ENCODE measurements around the gene BBOX1.
"Not testable (repeated sequence)": the region's sequence is repeated elsewhere in the genome, so short reads cannot be mapped to it uniquely, and the experiment has no call there.

The BBOX1 gene

GRCh38 chr11:27124514-27125264 lies 84.1 kb downstream of the BBOX1 start:
- DNase-seq (ENCODE audit: low spot score): peak; percentile 64

- no peak for DNase-seq (ENCODE audit: low spot score)
Observed at GRCh38 chr11:27129686-27130085, 89.1 kb downstream of the BBOX1 start.

- DNase-seq (ENCODE audit: low spot score): no peak
Observed at GRCh38 chr11:27130806-27131205, 90.2 kb downstream of the BBOX1 start.

GRCh38 chr11:27135924-27136329 lies 95.3 kb downstream of the BBOX1 start:
- not testable (repeated sequence) for DNase-seq (ENCODE audit: low spot score)

GRCh38 chr11:27138716-27139115 lies 98.1 kb downstream of the BBOX1 start:
- no peak for DNase-seq (ENCODE audit: low spot score)

GRCh38 chr11:27139742-27140367 lies 99.2 kb downstream of the BBOX1 start:
- DNase-seq (ENCODE audit: low spot score): no peak

- DNase-seq (ENCODE audit: low spot score): no peak
Observed at GRCh38 chr11:27141576-27141975, 101.0 kb downstream of the BBOX1 start.

GRCh38 chr11:27147916-27148315 lies 107.3 kb downstream of the BBOX1 start:
- no peak for DNase-seq (ENCODE audit: low spot score)

DNA sequence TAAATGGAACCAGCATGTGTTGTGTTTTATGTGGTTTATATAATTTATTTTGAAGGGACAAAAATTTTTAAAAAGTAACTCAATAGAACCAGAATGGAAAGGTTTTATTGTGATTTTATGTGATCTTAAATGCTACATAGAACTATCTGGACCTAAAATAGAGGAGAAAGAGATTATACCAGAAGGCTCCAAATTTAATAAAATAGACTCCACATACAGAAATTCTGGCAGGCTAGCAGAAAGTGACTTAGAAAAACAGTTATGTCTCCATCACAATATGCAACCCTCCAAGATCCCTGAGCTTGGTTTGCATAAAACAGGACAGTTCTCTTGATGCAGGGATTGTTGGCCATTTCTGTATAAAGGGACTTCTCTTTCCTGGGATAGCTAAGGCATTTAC lies 107.9 kb downstream of the BBOX1 start:
- DNase-seq (ENCODE audit: low spot score): no peak

GRCh38 chr11:27150098-27150497 lies 109.5 kb downstream of the BBOX1 start:
- DNase-seq (ENCODE audit: low spot score): no peak

DNA sequence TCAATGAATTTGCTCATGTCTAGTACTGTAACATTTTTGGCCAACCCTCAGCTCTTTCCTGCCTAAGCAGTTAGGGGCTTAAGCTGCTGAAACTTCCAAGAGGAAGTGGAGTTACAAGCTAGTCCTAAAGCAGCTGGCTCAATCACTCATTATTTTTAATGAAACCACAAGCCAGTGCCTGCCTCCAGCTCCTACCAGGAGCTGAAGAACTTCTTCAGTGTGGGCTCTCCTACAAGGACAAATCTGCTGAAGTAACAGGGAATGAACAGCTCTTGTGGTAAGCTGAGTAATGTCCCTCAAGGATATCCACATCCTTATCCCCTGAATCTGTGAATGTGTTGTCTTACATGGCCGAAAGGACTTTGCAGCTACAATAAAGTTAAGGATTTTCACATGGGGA lies 112.5 kb downstream of the BBOX1 start:
- no peak for DNase-seq (ENCODE audit: low spot score)

- DNase-seq (ENCODE audit: low spot score): peak; percentile 89
Observed at GRCh38 chr11:27158456-27159334, 118.1 kb downstream of the BBOX1 start.

DNA sequence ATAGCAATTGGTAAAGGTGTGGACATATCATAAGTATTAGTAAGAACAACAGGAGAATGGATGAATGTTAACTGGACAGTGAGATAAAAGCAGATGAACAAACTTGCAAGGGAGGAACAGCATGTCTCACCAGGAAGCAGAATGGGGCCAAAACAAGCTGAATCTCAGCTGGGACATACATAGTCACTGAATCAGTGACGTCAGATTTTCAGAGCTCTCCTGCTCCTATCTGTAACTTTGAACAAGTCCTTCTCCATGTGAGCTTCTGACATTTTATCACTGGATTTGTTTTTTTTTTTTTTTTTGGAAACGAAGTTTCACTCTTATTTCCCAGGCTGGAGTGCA lies 118.7 kb downstream of the BBOX1 start:
- DNase-seq (ENCODE audit: low spot score): no peak

DNA sequence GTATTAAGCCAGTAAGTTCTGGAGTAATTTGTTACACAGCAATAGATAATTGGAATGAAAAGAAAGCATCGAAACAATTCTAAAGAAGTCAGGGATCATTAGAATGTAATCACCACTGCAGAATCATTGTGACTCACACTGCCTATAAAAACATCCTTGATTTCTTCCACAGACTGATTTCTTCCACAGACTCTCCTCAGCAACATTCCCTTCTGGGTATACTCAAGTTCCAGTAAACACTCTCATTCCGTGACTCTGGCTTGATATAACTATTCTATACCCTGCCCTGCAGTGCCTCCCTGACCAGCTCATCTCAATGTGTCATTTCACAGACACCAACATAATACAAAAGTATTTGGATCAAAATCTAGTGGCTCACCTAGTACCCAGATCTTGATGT lies 120.5 kb downstream of the BBOX1 start:
- no peak for DNase-seq (ENCODE audit: low spot score)

- DNase-seq (ENCODE audit: low spot score): no peak
Observed at GRCh38 chr11:27162237-27162636, 121.6 kb downstream of the BBOX1 start.

DNA sequence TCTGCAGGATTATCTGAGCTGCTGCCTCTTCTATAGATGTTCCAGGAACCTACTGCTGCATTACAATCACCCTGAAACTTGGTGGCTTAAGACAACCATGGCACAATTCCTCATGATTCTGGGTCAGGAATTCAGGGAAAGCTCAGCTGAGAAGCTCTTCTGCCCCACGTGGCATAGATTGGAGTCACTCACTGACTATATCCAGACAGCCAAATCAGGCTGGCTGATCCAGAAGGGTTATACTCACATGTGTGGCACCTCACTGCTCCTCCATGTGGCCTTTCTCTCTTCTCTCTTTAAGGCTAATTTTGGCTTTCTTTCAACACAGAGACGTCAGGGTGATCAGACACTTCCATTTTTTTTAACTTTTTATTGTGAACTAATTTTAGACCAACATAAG lies 125.5 kb downstream of the BBOX1 start:
- DNase-seq (ENCODE audit: low spot score): no peak

- DNase-seq (ENCODE audit: low spot score): no peak
Observed at GRCh38 chr11:27171376-27171958, 130.9 kb downstream of the BBOX1 start.

DNA sequence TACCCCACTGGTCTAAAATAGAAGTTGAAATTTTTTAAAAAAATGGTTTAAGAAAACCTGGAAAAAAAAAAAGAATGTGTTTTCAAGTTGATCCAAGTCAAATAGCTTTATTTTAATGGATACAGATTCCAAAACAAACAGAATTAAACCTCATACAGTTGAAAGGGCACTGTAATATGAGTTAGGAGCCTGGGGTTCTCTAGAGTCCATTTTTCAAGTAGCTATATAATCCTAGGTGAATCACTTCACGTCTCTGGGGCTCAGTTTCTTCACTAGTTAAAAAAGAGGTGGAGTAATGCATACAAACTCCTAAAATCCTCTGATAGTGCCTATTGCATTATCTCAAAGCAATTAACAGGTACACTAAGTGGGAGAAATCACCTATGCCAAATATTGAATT lies 132.9 kb downstream of the BBOX1 start:
- DNase-seq (ENCODE audit: low spot score): no peak

DNA sequence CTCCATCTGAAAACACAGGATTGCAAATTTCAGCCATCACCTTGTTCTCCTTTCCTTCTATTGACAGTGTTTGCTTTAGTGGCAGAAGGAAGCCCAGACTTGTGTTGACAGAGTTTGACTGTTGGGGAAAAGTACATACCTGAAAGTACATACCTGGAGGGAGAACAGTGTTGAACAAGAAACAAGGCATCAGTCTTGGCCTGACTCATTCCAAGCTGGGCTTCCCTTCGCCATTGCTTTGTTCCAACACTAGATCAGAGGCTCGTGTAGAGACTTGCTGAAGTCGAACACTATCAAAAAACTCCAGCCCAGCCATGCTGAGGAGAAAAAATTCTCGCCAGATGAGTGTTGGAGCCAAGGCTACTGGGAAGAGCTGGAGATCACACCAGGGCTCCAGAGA lies 133.4 kb downstream of the BBOX1 start:
- DNase-seq (ENCODE audit: low spot score): no peak

DNA sequence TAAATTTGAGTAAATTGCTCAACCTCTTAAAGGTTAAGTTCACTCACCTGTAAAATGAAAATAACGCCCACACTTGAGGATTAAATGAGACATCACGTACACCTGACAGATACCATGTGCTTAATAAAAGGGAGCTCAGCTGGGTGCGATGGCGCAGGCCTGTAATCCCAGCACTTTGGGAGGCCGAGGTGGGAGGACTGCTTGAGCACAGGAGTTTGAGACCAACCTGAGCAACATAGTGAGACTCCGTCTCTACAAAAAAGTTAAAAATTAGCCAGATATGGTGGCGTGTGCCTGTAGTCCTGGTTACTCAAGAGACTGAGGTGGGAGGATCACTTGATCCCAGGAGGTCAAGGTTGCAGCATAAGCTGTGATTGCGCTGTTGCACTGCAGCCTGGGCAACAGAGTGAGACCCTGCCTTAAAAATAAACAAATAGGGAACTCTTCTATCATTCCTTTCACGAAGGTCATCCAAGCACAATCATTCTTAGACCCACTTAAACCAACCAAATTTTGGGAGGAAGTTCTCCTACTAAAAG lies 134.1 kb downstream of the BBOX1 start:
- DNase-seq (ENCODE audit: low spot score): no peak

DNA sequence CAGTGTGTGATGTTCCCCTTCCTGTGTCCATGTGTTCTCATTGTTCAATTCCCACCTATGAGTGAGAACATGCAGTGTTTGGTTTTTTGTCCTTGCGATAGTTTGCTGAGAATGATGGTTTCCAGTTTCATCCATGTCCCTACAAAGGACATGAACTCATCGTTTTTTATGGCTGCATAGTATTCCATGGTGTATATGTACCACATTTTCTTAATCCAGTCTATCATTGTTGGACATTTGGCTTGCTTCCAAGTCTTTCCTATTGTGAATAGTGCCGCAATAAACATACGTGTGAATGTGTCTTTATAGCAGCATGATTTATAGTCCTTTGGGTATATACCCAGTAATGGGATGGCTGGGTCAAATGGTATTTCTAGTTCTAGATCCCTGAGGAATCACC lies 134.9 kb downstream of the BBOX1 start:
- not testable (repeated sequence) for DNase-seq (ENCODE audit: low spot score)

Data from GM03348 (cell line).